GM19351 (cell line): Measurements from ENCODE around the gene VWF.

Experiments
- ATAC-seq: cut with Tn5 transposase; IDR thresholded peaks from one replicate; pipeline ENCODE4 v1.9.1; 2021; ENCODE audit warnings: mild to moderate bottlenecking, moderate library complexity; ENCODE audit not compliant: unreplicated experiment

The VWF gene

GRCh38 chr12:5921966-5922899, 202.2 kb downstream of the VWF start:
- no peak for ATAC-seq

- ATAC-seq, result no peak
Observed at GRCh38 chr12:5921027-5921909, 203.2 kb downstream of the VWF start.

- no peak for ATAC-seq
Observed at GRCh38 chr12:5916785-5917290, 207.6 kb downstream of the VWF start.

GRCh38 chr12:5915511-5915910, 209.0 kb downstream of the VWF start:
- ATAC-seq, result no peak

- ATAC-seq, result no peak
Observed at GRCh38 chr12:5914387-5915149, 209.9 kb downstream of the VWF start.

- ATAC-seq, result no peak
Observed at GRCh38 chr12:5913387-5913786, 211.1 kb downstream of the VWF start.

GRCh38 chr12:5912437-5913334, 211.8 kb downstream of the VWF start:
- no peak for ATAC-seq

- ATAC-seq, result no peak
Observed at GRCh38 chr12:5912011-5912410, 212.5 kb downstream of the VWF start.

GRCh38 chr12:5910790-5911548, 213.5 kb downstream of the VWF start:
- no peak for ATAC-seq

GRCh38 chr12:5909560-5909959, 214.9 kb downstream of the VWF start:
- ATAC-seq, result no peak

- no peak for ATAC-seq
Observed at GRCh38 chr12:5908251-5908650, 216.2 kb downstream of the VWF start.

GRCh38 chr12:5907807-5908206, 216.7 kb downstream of the VWF start:
- no peak for ATAC-seq

- ATAC-seq, result no peak
Observed at GRCh38 chr12:5905757-5906156, 218.7 kb downstream of the VWF start.

- no peak for ATAC-seq
Observed at GRCh38 chr12:5904969-5905368, 219.5 kb downstream of the VWF start.

GRCh38 chr12:5904441-5904840, 220.0 kb downstream of the VWF start:
- ATAC-seq, result no peak

GRCh38 chr12:5902736-5903135, 221.7 kb downstream of the VWF start:
- ATAC-seq, result no peak

GRCh38 chr12:5901416-5901815, 223.1 kb downstream of the VWF start:
- ATAC-seq, result no peak

- ATAC-seq, result no peak
Observed at GRCh38 chr12:5900533-5901205, 223.8 kb downstream of the VWF start.

GRCh38 chr12:5900076-5900475, 224.4 kb downstream of the VWF start:
- no peak for ATAC-seq
